Measurements from ENCODE around the gene ARHGAP15. TPM values are rescaled to one million over a fixed set of nuclear protein-coding genes. Genes with fewer than 3 reads are reported as not detected.

The ARHGAP15 gene
- total and polyA plus RNA-seq, 2 experiments from 2014 or later, result 0.26 TPM; not detected in 1

DNA sequence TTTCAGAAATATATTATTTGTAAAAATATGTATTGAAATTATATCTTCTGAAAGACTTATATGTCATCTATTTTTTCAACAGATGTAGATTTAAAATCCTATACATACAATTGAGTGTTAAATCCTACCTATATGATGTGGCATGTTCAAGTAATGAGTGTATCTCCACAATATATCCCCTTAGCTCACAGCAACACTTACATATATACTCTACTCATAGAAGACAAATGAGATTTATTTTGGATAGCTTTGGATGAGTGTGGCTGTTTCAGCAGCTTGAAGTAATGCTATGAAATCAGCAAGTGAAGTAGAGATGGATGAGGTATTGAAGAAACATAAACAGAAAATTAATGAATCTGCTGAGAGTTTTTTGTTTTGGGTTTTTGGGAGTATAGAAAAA is 263.1 kb downstream of the ARHGAP15 start:
- H3K4me1 ChIP-seq (ENCODE audit: insufficient read depth), result no peaks in the 10 kb centered on the region
- no peaks in the 10 kb centered on the region for H3K36me3 Mint-ChIP-seq (ENCODE audit: low read depth)
- no peaks in the 10 kb centered on the region for H3K36me3 ChIP-seq (ENCODE audit: insufficient read depth)
- H3K4me3 ChIP-seq, result no peak overlapping the region
- no peaks in the 10 kb centered on the region for H4K20me1 ChIP-seq (replicated peaks; ENCODE audit: insufficient read depth)
- ATAC-seq, result no peak
- H3K4me3 Mint-ChIP-seq, result no peak overlapping the region
- no peak for DNase-seq (ENCODE audit: low spot score)
- no peak overlapping the region for H2AFZ ChIP-seq
- H3K27me3 ChIP-seq (ENCODE audit: insufficient read depth), result no peaks in the 10 kb centered on the region
- no peaks in the 10 kb centered on the region for H3K9me2 ChIP-seq (ENCODE audit: insufficient read depth)
- no peaks in the 10 kb centered on the region for H3K79me2 ChIP-seq (replicated peaks; ENCODE audit: insufficient read depth)
- H3K9me3 Mint-ChIP-seq, result no peaks in the 10 kb centered on the region
- H3K4me1 Mint-ChIP-seq, result peaks cover 16% of the 10 kb centered on the region
- TF ChIP-seq ZNF331 (CRISPR knock-in tag; IDR thresholded peaks at IDR 0.05; ENCODE audit: low read depth) (no peak), EZH2 (IDR thresholded peaks at IDR 0.05; ENCODE audit: low read depth, unreplicated experiment) (no peak), STAT1 (IDR thresholded peaks at IDR 0.05; ENCODE audit: unreplicated experiment) (no peak)
- TF ChIP-seq, protein P1, sequence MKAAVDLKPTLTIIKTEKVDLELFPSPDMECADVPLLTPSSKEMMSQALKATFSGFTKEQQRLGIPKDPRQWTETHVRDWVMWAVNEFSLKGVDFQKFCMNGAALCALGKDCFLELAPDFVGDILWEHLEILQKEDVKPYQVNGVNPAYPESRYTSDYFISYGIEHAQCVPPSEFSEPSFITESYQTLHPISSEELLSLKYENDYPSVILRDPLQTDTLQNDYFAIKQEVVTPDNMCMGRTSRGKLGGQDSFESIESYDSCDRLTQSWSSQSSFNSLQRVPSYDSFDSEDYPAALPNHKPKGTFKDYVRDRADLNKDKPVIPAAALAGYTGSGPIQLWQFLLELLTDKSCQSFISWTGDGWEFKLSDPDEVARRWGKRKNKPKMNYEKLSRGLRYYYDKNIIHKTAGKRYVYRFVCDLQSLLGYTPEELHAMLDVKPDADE (IDR thresholded peaks at IDR 0.05), result no peak
- TF ChIP-seq, protein P2, sequence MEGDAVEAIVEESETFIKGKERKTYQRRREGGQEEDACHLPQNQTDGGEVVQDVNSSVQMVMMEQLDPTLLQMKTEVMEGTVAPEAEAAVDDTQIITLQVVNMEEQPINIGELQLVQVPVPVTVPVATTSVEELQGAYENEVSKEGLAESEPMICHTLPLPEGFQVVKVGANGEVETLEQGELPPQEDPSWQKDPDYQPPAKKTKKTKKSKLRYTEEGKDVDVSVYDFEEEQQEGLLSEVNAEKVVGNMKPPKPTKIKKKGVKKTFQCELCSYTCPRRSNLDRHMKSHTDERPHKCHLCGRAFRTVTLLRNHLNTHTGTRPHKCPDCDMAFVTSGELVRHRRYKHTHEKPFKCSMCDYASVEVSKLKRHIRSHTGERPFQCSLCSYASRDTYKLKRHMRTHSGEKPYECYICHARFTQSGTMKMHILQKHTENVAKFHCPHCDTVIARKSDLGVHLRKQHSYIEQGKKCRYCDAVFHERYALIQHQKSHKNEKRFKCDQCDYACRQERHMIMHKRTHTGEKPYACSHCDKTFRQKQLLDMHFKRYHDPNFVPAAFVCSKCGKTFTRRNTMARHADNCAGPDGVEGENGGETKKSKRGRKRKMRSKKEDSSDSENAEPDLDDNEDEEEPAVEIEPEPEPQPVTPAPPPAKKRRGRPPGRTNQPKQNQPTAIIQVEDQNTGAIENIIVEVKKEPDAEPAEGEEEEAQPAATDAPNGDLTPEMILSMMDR (conservative IDR thresholded peaks at IDR 0.05; ENCODE audit: low read depth in 2 of 2), result no peak
- TF ChIP-seq, protein P3, sequence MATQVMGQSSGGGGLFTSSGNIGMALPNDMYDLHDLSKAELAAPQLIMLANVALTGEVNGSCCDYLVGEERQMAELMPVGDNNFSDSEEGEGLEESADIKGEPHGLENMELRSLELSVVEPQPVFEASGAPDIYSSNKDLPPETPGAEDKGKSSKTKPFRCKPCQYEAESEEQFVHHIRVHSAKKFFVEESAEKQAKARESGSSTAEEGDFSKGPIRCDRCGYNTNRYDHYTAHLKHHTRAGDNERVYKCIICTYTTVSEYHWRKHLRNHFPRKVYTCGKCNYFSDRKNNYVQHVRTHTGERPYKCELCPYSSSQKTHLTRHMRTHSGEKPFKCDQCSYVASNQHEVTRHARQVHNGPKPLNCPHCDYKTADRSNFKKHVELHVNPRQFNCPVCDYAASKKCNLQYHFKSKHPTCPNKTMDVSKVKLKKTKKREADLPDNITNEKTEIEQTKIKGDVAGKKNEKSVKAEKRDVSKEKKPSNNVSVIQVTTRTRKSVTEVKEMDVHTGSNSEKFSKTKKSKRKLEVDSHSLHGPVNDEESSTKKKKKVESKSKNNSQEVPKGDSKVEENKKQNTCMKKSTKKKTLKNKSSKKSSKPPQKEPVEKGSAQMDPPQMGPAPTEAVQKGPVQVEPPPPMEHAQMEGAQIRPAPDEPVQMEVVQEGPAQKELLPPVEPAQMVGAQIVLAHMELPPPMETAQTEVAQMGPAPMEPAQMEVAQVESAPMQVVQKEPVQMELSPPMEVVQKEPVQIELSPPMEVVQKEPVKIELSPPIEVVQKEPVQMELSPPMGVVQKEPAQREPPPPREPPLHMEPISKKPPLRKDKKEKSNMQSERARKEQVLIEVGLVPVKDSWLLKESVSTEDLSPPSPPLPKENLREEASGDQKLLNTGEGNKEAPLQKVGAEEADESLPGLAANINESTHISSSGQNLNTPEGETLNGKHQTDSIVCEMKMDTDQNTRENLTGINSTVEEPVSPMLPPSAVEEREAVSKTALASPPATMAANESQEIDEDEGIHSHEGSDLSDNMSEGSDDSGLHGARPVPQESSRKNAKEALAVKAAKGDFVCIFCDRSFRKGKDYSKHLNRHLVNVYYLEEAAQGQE (IDR thresholded peaks at IDR 0.05; ENCODE audit: unreplicated experiment), result no peak
- no peak overlapping the region for H3K27ac Mint-ChIP-seq
- no peaks in the 10 kb centered on the region for H3F3A ChIP-seq (replicated peaks; ENCODE audit: low read depth)
- no peak overlapping the region for H3K4me2 ChIP-seq
- no peak overlapping the region for H3K27ac ChIP-seq (ENCODE audit: low read depth)
- H3K27me3 Mint-ChIP-seq (ENCODE audit: insufficient read depth, low read depth, poor library complexity), result no peaks in the 10 kb centered on the region

DNA sequence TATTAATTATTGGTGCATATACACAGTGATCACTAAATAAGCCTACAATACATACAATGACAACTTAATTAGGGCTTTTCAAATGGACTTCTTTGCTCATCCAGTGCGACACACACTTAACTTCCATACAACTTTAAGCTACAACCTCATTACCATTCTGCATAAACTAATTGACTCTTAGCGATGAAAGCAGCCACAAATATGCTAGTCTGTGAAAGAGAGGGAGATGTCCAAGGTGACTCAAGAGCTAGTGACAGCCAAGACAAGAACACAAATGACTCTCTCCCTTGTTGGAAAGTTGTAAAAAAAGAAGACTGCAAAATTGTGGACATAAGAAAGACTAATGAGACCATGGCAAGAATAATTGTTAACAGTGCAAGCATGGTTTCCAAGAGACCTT is 264.8 kb downstream of the ARHGAP15 start:
- no peak for ATAC-seq
- Mint-ChIP-seq H3K27me3 (ENCODE audit: insufficient read depth, low read depth, poor library complexity) (no peaks in the 10 kb centered on the region), H3K27ac (no peak overlapping the region), H3K4me3 (no peak overlapping the region), H3K9me3 (no peaks in the 10 kb centered on the region), H3K36me3 (ENCODE audit: low read depth) (no peaks in the 10 kb centered on the region), H3K4me1 (peaks cover 20% of the 10 kb centered on the region)
- H3K4me1 ChIP-seq (ENCODE audit: insufficient read depth), result no peaks in the 10 kb centered on the region
- no peaks in the 10 kb centered on the region for H3F3A ChIP-seq (replicated peaks; ENCODE audit: low read depth)
- H3K4me2 ChIP-seq, result no peak overlapping the region
- H3K79me2 ChIP-seq (replicated peaks; ENCODE audit: insufficient read depth), result no peaks in the 10 kb centered on the region
- no peak overlapping the region for H3K4me3 ChIP-seq
- DNase-seq (ENCODE audit: low spot score), result no peak
- no peaks in the 10 kb centered on the region for H3K36me3 ChIP-seq (ENCODE audit: insufficient read depth)
- H3K9me2 ChIP-seq (ENCODE audit: insufficient read depth), result no peaks in the 10 kb centered on the region
- TF ChIP-seq, protein P1 (IDR thresholded peaks at IDR 0.05), result no peak
- no peak for TF ChIP-seq STAT1 (IDR thresholded peaks at IDR 0.05; ENCODE audit: unreplicated experiment)
- no peaks in the 10 kb centered on the region for H3K27me3 ChIP-seq (ENCODE audit: insufficient read depth)
- H3K27ac ChIP-seq (ENCODE audit: low read depth), result no peak overlapping the region
- H4K20me1 ChIP-seq (replicated peaks; ENCODE audit: insufficient read depth), result no peaks in the 10 kb centered on the region
- H2AFZ ChIP-seq, result no peak overlapping the region

Data from GM23338 (cell line).